Activated CD4-positive, alpha-beta T cell treated with anti-CD3 and anti-CD28 coated beads, Interleukin-2, amount 10 ng/mL, durations not matched to agents 7 days and 5 days (primary cell): Measurements from ENCODE around the gene TANK. TPM values are rescaled to one million over a fixed set of nuclear protein-coding genes. Genes with fewer than 3 reads are reported as not detected.
"Not testable (repeated sequence)": the region's sequence is repeated elsewhere in the genome, so short reads cannot be mapped to it uniquely, and the experiment has no call there.

Experiments
- CTCF ChIA-PET: fragments of 350-600 bp; sonication (Branson Sonifier 250); formaldehyde crosslinking; loops from one replicate; lab custom pipeline; 2021; ENCODE audit warnings: antibody characterized with exemption; lab: Charles Lee
- POLR2A ChIA-PET: fragments of 350-600 bp; sonication (Branson Sonifier 250); formaldehyde crosslinking; loops from one replicate; lab custom pipeline; 2021; ENCODE audit warnings: antibody characterized with exemption; lab: Charles Lee
- DNase-seq: peaks from one replicate; pipeline ENCODE4 v3.0.0-alpha.2; 2020
- H3K27ac Mint-ChIP-seq: one replicate; pipeline ENCODE4 v1.8.0; 2021; ENCODE audit warnings: mild to moderate bottlenecking, moderate library complexity, mixed read lengths
- H3K27me3 Mint-ChIP-seq: one replicate; pipeline ENCODE4 v1.8.0; 2021; ENCODE audit warnings: mixed read lengths
- H3K36me3 Mint-ChIP-seq: one replicate; pipeline ENCODE4 v1.8.0; 2021; ENCODE audit warnings: low read depth, mixed read lengths
- H3K4me1 Mint-ChIP-seq: one replicate; pipeline ENCODE4 v1.8.0; 2021; ENCODE audit warnings: mixed read lengths
- H3K4me3 Mint-ChIP-seq: one replicate; pipeline ENCODE4 v1.8.0; 2021; ENCODE audit warnings: mild to moderate bottlenecking, moderate library complexity, mixed read lengths
- H3K9me3 Mint-ChIP-seq: one replicate; pipeline ENCODE4 v1.8.0; 2021; ENCODE audit warnings: mixed read lengths
- total RNA-seq, 2 experiments: library from RNA; stranded (reverse); gene quantifications; one replicate each; pipeline ENCODE4 v1.2.3, GENCODE V29; 2021

Gene TANK
- total RNA-seq, 2 experiments from 2014 or later, result 71.5 to 74.1 TPM

- H3K27me3 Mint-ChIP-seq, result peaks cover 18% of the 10 kb centered on the region
- H3K36me3 Mint-ChIP-seq, H3K9me3 Mint-ChIP-seq, H3K27ac Mint-ChIP-seq, POLR2A ChIA-PET, H3K4me1 Mint-ChIP-seq, H3K4me3 Mint-ChIP-seq: not testable (repeated sequence)
- DNase-seq, result peak; percentile 30
- CTCF ChIA-PET, result interaction anchor here (1.3 kb wide), 1 partner anchor 55 kb away, joined by 3 read pairs; no protein-coding TSS in a partner anchor
Observed at GRCh38 chr2:161278564-161279229, 118.5 kb downstream of the TANK start.

GRCh38 chr2:161279230-161279815 is 119.1 kb downstream of the TANK start:
- peaks cover 23% of the 10 kb centered on the region for H3K27me3 Mint-ChIP-seq
- H3K9me3 Mint-ChIP-seq, POLR2A ChIA-PET, DNase-seq, H3K4me3 Mint-ChIP-seq, CTCF ChIA-PET, H3K36me3 Mint-ChIP-seq, H3K4me1 Mint-ChIP-seq: not testable (repeated sequence)
- peak overlapping the region; percentile 43 for H3K27ac Mint-ChIP-seq

GRCh38 chr2:161280906-161281323 is 120.7 kb downstream of the TANK start:
- H3K4me1 Mint-ChIP-seq, H3K9me3 Mint-ChIP-seq, H3K36me3 Mint-ChIP-seq, H3K4me3 Mint-ChIP-seq, POLR2A ChIA-PET, H3K27ac Mint-ChIP-seq: not testable (repeated sequence)
- H3K27me3 Mint-ChIP-seq, result peaks cover 26% of the 10 kb centered on the region
- peak; percentile 38 for DNase-seq
- CTCF ChIA-PET, result interaction anchor here (1.3 kb wide), 1 partner anchor 38 kb away, joined by 3 read pairs; no protein-coding TSS in a partner anchor

GRCh38 chr2:161281615-161282310 is 121.5 kb downstream of the TANK start:
- H3K4me3 Mint-ChIP-seq, H3K36me3 Mint-ChIP-seq, H3K9me3 Mint-ChIP-seq, DNase-seq, H3K4me1 Mint-ChIP-seq, H3K27ac Mint-ChIP-seq, POLR2A ChIA-PET: not testable (repeated sequence)
- peaks cover 26% of the 10 kb centered on the region for H3K27me3 Mint-ChIP-seq
- CTCF ChIA-PET, result interaction anchor here (1.3 kb wide), 1 partner anchor 38 kb away, joined by 3 read pairs; no protein-coding TSS in a partner anchor

- peaks cover 26% of the 10 kb centered on the region for H3K27me3 Mint-ChIP-seq
- H3K4me1 Mint-ChIP-seq, H3K4me3 Mint-ChIP-seq, POLR2A ChIA-PET, H3K27ac Mint-ChIP-seq, H3K36me3 Mint-ChIP-seq, DNase-seq, CTCF ChIA-PET, H3K9me3 Mint-ChIP-seq: not testable (repeated sequence)
Observed at GRCh38 chr2:161282311-161282644, 122.0 kb downstream of the TANK start.

- ChIA-PET POLR2A (no interaction called here), CTCF (interaction anchor here (0.6 to 0.8 kb wide), 2 partner anchors 73 to 1011 kb away, joined by 3 read pairs; no protein-coding TSS in a partner anchor)
- no peak overlapping the region for H3K27ac Mint-ChIP-seq
- DNase-seq, result no peak
- peaks cover 2% of the 10 kb centered on the region for H3K4me1 Mint-ChIP-seq
- peaks cover 3% of the 10 kb centered on the region for H3K36me3 Mint-ChIP-seq
- H3K27me3 Mint-ChIP-seq, result peaks cover 36% of the 10 kb centered on the region
- peaks cover 6% of the 10 kb centered on the region for H3K9me3 Mint-ChIP-seq
- no peak overlapping the region for H3K4me3 Mint-ChIP-seq
Observed at GRCh38 chr2:161283926-161284325, 123.7 kb downstream of the TANK start.

Other genes with a start within 250 kb of the TANK start
- gene PSMD14, start 148.0 kb downstream of the TANK start, total RNA-seq, result 10 to 100 TPM; 56.1 to 56.2 TPM